Measurements from ENCODE around the gene SYNPR.

SYNPR gene

GRCh38 chr3:63474828-63475518 lies 196.9 kb downstream of the SYNPR start:
- no peak for DNase-seq

GRCh38 chr3:63477494-63478129 lies 199.5 kb downstream of the SYNPR start:
- DNase-seq = no peak

- DNase-seq = no peak
Measured at GRCh38 chr3:63478990-63479660, 201.0 kb downstream of the SYNPR start.

GRCh38 chr3:63479661-63480035 lies 201.5 kb downstream of the SYNPR start:
- DNase-seq = no peak

GRCh38 chr3:63481627-63482026 lies 203.5 kb downstream of the SYNPR start:
- DNase-seq = no peak

- DNase-seq = no peak
Measured at GRCh38 chr3:63482341-63482740, 204.2 kb downstream of the SYNPR start.

- DNase-seq = no peak
Measured at GRCh38 chr3:63492464-63492863, 214.4 kb downstream of the SYNPR start.

- peak; percentile 50 for DNase-seq
Measured at GRCh38 chr3:63493101-63493500, 215.0 kb downstream of the SYNPR start.

GRCh38 chr3:63494646-63495045 lies 216.5 kb downstream of the SYNPR start:
- no peak for DNase-seq

- no peak for DNase-seq
Measured at GRCh38 chr3:63497641-63498040, 219.5 kb downstream of the SYNPR start.

GRCh38 chr3:63500196-63500595 lies 222.1 kb downstream of the SYNPR start:
- no peak for DNase-seq

- DNase-seq = no peak
Measured at GRCh38 chr3:63508305-63508704, 230.2 kb downstream of the SYNPR start.

GRCh38 chr3:63508771-63509170 lies 230.7 kb downstream of the SYNPR start:
- no peak for DNase-seq

GRCh38 chr3:63513791-63514190 lies 235.7 kb downstream of the SYNPR start:
- DNase-seq = no peak

GRCh38 chr3:63514678-63515077 lies 236.6 kb downstream of the SYNPR start:
- no peak for DNase-seq

GRCh38 chr3:63519426-63519825 lies 241.3 kb downstream of the SYNPR start:
- DNase-seq = peak; percentile 51

GRCh38 chr3:63521657-63522056 lies 243.5 kb downstream of the SYNPR start:
- DNase-seq = no peak

- DNase-seq = peak; percentile 4
Measured at GRCh38 chr3:63523100-63523499, 245.0 kb downstream of the SYNPR start.

GRCh38 chr3:63528325-63529000 lies 250.4 kb downstream of the SYNPR start:
- DNase-seq = no peak

- no peak for DNase-seq
Measured at GRCh38 chr3:63532521-63532920, 254.4 kb downstream of the SYNPR start.

- no peak for DNase-seq
Measured at GRCh38 chr3:63538919-63539318, 260.8 kb downstream of the SYNPR start.

- no peak for DNase-seq
Measured at GRCh38 chr3:63555767-63556166, 277.7 kb downstream of the SYNPR start.

- DNase-seq = no peak
Measured at GRCh38 chr3:63556401-63556800, 278.3 kb downstream of the SYNPR start.

All from fibroblast of skin of abdomen (primary cell).